ENCODE results near the gene DIDO1. TPM values are rescaled to one million over a fixed set of nuclear protein-coding genes. Genes with fewer than 3 reads are reported as not detected.

DIDO1 gene
- total and polyA plus RNA-seq, 7 donors = 10.4 to 70.6 (median 48.7) TPM

DNA sequence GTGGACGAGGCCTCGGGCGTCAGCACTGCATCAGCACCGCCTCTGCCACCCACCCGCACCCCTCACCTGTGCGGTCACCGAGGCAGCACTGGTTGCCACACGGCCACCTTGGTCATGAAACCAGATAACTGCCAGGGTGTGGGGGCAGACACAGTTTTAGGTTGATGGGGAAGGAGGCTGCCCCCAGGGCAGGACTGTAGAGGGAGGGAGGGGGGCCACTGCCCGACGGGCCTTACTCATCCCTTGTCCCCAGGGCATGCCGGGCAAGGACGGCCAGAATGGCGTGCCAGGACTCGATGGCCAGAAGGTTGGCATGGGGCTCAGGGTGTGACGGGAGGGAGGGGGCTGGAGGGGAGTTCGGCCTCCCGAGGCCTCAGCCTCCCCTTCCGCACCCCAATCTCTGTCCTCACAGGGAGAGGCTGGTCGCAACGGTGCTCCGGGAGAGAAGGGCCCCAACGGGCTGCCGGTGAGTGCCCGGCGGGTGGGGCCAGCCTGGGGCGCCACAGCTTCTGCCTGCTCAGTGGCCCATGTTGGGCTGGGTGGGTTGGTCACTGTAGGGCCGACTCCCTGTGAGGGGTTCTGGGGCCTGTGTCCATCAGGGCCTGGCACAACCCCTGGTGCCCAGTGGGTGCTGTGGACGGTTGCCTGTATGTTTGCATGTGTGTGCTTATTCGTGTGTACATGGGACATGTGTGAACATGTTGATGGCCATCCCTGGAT, 97.6 kb downstream of the DIDO1 start:
- no peaks in the 10 kb centered on the region for H3K27me3 ChIP-seq
- TF ChIP-seq POLR2AphosphoS5 (IDR thresholded peaks at IDR 0.05) (no peak), EP300 (IDR thresholded peaks at IDR 0.05) (no peak), POLR2A (IDR thresholded peaks at IDR 0.05) (no peak)
- TF ChIP-seq, protein P1, sequence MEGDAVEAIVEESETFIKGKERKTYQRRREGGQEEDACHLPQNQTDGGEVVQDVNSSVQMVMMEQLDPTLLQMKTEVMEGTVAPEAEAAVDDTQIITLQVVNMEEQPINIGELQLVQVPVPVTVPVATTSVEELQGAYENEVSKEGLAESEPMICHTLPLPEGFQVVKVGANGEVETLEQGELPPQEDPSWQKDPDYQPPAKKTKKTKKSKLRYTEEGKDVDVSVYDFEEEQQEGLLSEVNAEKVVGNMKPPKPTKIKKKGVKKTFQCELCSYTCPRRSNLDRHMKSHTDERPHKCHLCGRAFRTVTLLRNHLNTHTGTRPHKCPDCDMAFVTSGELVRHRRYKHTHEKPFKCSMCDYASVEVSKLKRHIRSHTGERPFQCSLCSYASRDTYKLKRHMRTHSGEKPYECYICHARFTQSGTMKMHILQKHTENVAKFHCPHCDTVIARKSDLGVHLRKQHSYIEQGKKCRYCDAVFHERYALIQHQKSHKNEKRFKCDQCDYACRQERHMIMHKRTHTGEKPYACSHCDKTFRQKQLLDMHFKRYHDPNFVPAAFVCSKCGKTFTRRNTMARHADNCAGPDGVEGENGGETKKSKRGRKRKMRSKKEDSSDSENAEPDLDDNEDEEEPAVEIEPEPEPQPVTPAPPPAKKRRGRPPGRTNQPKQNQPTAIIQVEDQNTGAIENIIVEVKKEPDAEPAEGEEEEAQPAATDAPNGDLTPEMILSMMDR (IDR thresholded peaks at IDR 0.05) = no peak
- no peaks in the 10 kb centered on the region for H3K36me3 ChIP-seq
- no peak overlapping the region for H3K4me3 ChIP-seq
- intact Hi-C loops (cut with DNase I) = no loop called here
- no peak overlapping the region for H3K27ac ChIP-seq
- no peak for DNase-seq
- no peaks in the 10 kb centered on the region for H3K9me3 ChIP-seq
- H3K4me1 ChIP-seq = peaks cover 3 to 35% (median 25%) of the 10 kb centered on the region in 4 donors
- 79 to 88% methylated on average over 29 of the region's 29 CpGs for WGBS, 2 donors

DNA sequence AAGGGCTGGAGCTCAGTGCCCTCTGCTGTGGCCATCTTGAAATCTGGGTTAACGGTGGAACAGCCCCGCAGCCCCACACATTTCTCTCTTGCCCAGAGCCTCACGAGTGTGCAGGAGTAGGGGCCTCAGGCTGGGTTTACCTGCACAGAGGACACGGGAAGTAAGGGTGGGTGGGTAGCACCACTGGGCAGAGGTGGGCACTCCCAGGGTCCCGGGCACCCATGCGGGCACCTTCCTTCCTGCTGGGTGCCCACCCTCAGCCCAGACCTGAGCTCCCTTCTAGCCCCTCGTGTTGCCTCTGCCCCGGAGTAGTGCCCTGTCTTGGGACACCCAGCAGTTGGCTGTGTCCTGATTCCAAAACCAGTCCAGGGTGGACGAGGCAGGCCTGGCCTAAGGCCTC, 98.3 kb downstream of the DIDO1 start:
- H3K36me3 ChIP-seq = no peaks in the 10 kb centered on the region
- H3K4me1 ChIP-seq = peaks cover 3 to 34% (median 25%) of the 10 kb centered on the region in 4 donors
- no peak overlapping the region for H3K4me3 ChIP-seq
- intact Hi-C loops (cut with DNase I) = no loop called here
- no peak for DNase-seq
- H3K27ac ChIP-seq = no peak overlapping the region
- H3K27me3 ChIP-seq = no peaks in the 10 kb centered on the region
- TF ChIP-seq POLR2A (IDR thresholded peaks at IDR 0.05) = no peak
- TF ChIP-seq EP300 (IDR thresholded peaks at IDR 0.05) = no peak
- TF ChIP-seq POLR2AphosphoS5 (IDR thresholded peaks at IDR 0.05) = no peak
- TF ChIP-seq, protein P1 (IDR thresholded peaks at IDR 0.05) = no peak
- 86 to 93% methylated on average over 9 of the region's 9 CpGs for WGBS, 2 donors
- H3K9me3 ChIP-seq = no peaks in the 10 kb centered on the region

Small RNAs within 50 kb of the gene (small RNA-seq; reads per million reads assigned to genes)
- gene DPH3P1 = 0 reads per million in 3 donors

Other genes starting within 250 kb of the DIDO1 start
- gene NTSR1, start 217.7 kb downstream of the DIDO1 start, total RNA-seq = 10 to 100 TPM in 3 of 4 donors, 1 to 10 TPM in 1; 5.4 to 54.0 (median 27.6) TPM
- gene NTSR1, start 217.7 kb downstream of the DIDO1 start, polyA plus RNA-seq = 1 to 10 TPM in 1 of 3 donors, under 1 TPM in 1, not detected in 1; 0.60 to 1.4 TPM
- 10 to 100 TPM in 3 of 4 donors, 1 to 10 TPM in 1; 7.1 to 16.0 (median 12.4) TPM for gene MRGBP, start 130.0 kb downstream of the DIDO1 start, total RNA-seq
- 10 to 100 TPM in 2 of 3 donors, 1 to 10 TPM in 1; 8.1 to 11.2 (median 10.2) TPM for gene MRGBP, start 130.0 kb downstream of the DIDO1 start, polyA plus RNA-seq
- 10 to 100 TPM; 44.7 to 61.5 (median 48.6) TPM for gene OGFR, start 121.7 kb downstream of the DIDO1 start, total RNA-seq
- 10 to 100 TPM; 22.2 to 64.8 (median 43.7) TPM for gene OGFR, start 121.7 kb downstream of the DIDO1 start, polyA plus RNA-seq
- gene COL9A3, start 109.5 kb downstream of the DIDO1 start, total RNA-seq = 10 to 100 TPM in 2 of 4 donors, 1 to 10 TPM in 2; 3.5 to 20.8 (median 10.8) TPM
- 1 to 10 TPM; 1.8 to 5.8 (median 4.4) TPM for gene COL9A3, start 109.5 kb downstream of the DIDO1 start, polyA plus RNA-seq
- gene TCFL5, start 64.7 kb downstream of the DIDO1 start, total RNA-seq = 10 to 100 TPM in 2 of 4 donors, 1 to 10 TPM in 2; 8.1 to 16.9 (median 12.1) TPM
- gene TCFL5, start 64.7 kb downstream of the DIDO1 start, polyA plus RNA-seq = 1 to 10 TPM; 2.3 to 7.8 (median 3.8) TPM
- 10 to 100 TPM; 25.9 to 36.5 (median 34.5) TPM for gene GID8, start 11.6 kb upstream of the DIDO1 start, total RNA-seq
- gene GID8, start 11.6 kb upstream of the DIDO1 start, polyA plus RNA-seq = 10 to 100 TPM; 17.4 to 20.6 (median 18.3) TPM
- 1 to 10 TPM; 2.5 to 7.2 (median 3.3) TPM for gene SLC17A9, start 26.2 kb upstream of the DIDO1 start, total RNA-seq
- gene SLC17A9, start 26.2 kb upstream of the DIDO1 start, polyA plus RNA-seq = 10 to 100 TPM in 1 of 3 donors, 1 to 10 TPM in 1, under 1 TPM in 1; 0.60 to 15.4 (median 2.3) TPM
- gene BHLHE23, start 80.5 kb upstream of the DIDO1 start, total RNA-seq = not detected
- not detected for gene BHLHE23, start 80.5 kb upstream of the DIDO1 start, polyA plus RNA-seq